Measurements from ENCODE around the gene PIK3R1. TPM values are rescaled to one million over a fixed set of nuclear protein-coding genes. Genes with fewer than 3 reads are reported as not detected.

Gene PIK3R1
- total and polyA plus RNA-seq, 10 of the 15 experiments (the other 5 are each of a cell fraction or from before 2014, with no cell fraction given), result 7.8 to 38.4 (median 15.7) TPM

DNA sequence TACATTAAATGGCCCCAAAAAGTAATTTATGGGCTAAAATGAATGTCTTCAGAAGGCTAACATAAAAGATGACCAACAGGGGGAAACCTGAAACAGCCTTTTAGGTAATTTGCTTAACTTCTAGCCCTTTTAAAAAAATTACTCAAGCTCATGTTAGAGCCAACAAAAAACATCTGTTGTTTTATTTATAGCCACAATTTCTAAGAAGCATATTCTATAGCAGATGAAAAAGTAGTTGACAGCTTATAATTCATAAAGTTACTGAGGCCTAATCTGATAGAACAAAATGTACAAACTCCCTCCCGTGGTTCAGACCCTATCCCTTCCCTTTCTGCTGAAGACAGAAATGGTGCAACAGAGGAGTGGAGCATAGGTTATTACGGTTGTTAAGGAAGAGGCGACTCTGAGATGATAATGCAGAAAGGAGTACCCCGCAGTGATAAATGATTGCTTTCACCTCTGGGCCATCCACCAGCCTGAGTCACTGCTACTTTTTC is 46.1 kb downstream of the PIK3R1 start:
- no peak overlapping the region for H3K4me3 ChIP-seq
- peaks cover 0 to 1% of the 10 kb centered on the region in 2 experiments; a peak in 2 of 4 replicates for H3K36me3 ChIP-seq (ENCODE audit: control insufficient read depth in 2 of 2, insufficient read depth in 2 of 2, low read length in 1 of 2)
- 71% methylated on average over 4 of the region's 4 CpGs for WGBS (ENCODE audit: insufficient coverage, insufficient replicate concordance, low lambda C conversion rate, missing lambda C conversion rate)
- ATAC-seq, result no peak
- ChIA-PET POLR2A (interaction anchor here (1.1 kb wide), 1 partner anchor 10 kb away, joined by 3 read pairs; no protein-coding TSS in a partner anchor), SMC1A (ENCODE audit: uncharacterized antibody, unreplicated experiment) (interaction anchor here (1.1 to 9.9 kb wide), 3 partner anchors 9 to 479 kb away, joined by 4 to 118 read pairs (median 6); no protein-coding TSS in a partner anchor), CTCF (interaction anchor here (0.7 to 6.1 kb wide), 5 partner anchors 8 to 25 kb away, joined by 3 to 50 read pairs (median 6); no protein-coding TSS in a partner anchor), RAD21 (ENCODE audit: unreplicated experiment) (interaction anchor here (1.1 to 1.3 kb wide), 2 partner anchors 10 to 1015 kb away, joined by 3 to 4 read pairs; no protein-coding TSS in a partner anchor)
- H3K79me2 ChIP-seq (ENCODE audit: control insufficient read depth, insufficient read depth, low read length), result peaks cover 15% of the 10 kb centered on the region
- no peak overlapping the region for H3K9ac ChIP-seq (ENCODE audit: control insufficient read depth, insufficient read depth, low read length)
- in situ Hi-C loops (cut with MboI) (no loop called here), intact Hi-C loops (cut with micrococcal nuclease; ENCODE audit: unreplicated experiment) (no loop called here)
- FAIRE-seq, result no peak
- no peak overlapping the region for H3K27ac ChIP-seq (ENCODE audit: control insufficient read depth, insufficient read depth)
- no peak overlapping the region for H2AFZ ChIP-seq (ENCODE audit: control insufficient read depth, low read depth, low read length)
- no peaks in the 10 kb centered on the region for H3K4me1 ChIP-seq (ENCODE audit: control insufficient read depth, insufficient read depth, low read length)
- no peaks in the 10 kb centered on the region; the same call in 1 of the 2 replicates for H4K20me1 ChIP-seq (ENCODE audit: control insufficient read depth, insufficient read depth)
- DNase-seq (ENCODE audit: low read depth, low spot score), result no peak
- no TSS peak for BruUV-seq (replicated peaks)
- no peaks in the 10 kb centered on the region for H3K27me3 ChIP-seq (replicated peaks in 1 of 2; ENCODE audit: control insufficient read depth in 2 of 2, insufficient read depth in 2 of 2, low read length in 1 of 2)
- no peaks in the 10 kb centered on the region; the same call in 2 of the 3 replicates for H3K9me3 ChIP-seq (replicated peaks; ENCODE audit: control insufficient read depth, insufficient read depth, low read length)
- no peak overlapping the region for H3K4me2 ChIP-seq (ENCODE audit: control insufficient read depth, insufficient read depth)
- TF ChIP-seq, protein P1, sequence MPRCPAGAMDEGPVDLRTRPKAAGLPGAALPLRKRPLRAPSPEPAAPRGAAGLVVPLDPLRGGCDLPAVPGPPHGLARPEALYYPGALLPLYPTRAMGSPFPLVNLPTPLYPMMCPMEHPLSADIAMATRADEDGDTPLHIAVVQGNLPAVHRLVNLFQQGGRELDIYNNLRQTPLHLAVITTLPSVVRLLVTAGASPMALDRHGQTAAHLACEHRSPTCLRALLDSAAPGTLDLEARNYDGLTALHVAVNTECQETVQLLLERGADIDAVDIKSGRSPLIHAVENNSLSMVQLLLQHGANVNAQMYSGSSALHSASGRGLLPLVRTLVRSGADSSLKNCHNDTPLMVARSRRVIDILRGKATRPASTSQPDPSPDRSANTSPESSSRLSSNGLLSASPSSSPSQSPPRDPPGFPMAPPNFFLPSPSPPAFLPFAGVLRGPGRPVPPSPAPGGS (IDR thresholded peaks at IDR 0.05; ENCODE audit: borderline replicate concordance, insufficient read depth, low read depth, low read length, poor library complexity, severe bottlenecking), result no peak
- TF ChIP-seq RAD21 (IDR thresholded peaks at IDR 0.05; ENCODE audit: insufficient read depth, low read depth, low read length) (peak; percentile 59), IKZF1 (conservative IDR thresholded peaks at IDR 0.05) (no peak), JUNB (IDR thresholded peaks at IDR 0.05) (no peak), GABPA (IDR thresholded peaks at IDR 0.05; ENCODE audit: low read depth) (no peak), POLR2A (IDR thresholded peaks at IDR 0.05; ENCODE audit: low read depth, low read length) (no peak), IRF4 (IDR thresholded peaks at IDR 0.05; ENCODE audit: low read depth, low read length) (no peak), SKIL (IDR thresholded peaks at IDR 0.05; ENCODE audit: low read depth, poor library complexity, severe bottlenecking) (no peak), IKZF2 (IDR thresholded peaks at IDR 0.05) (no peak), RELA (IDR thresholded peaks at IDR 0.05; ENCODE audit: borderline replicate concordance, partially characterized antibody) (no peak)
- TF ChIP-seq, protein P2, sequence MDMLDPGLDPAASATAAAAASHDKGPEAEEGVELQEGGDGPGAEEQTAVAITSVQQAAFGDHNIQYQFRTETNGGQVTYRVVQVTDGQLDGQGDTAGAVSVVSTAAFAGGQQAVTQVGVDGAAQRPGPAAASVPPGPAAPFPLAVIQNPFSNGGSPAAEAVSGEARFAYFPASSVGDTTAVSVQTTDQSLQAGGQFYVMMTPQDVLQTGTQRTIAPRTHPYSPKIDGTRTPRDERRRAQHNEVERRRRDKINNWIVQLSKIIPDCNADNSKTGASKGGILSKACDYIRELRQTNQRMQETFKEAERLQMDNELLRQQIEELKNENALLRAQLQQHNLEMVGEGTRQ (IDR thresholded peaks at IDR 0.05; ENCODE audit: borderline replicate concordance, low read depth, low read length), result no peak
- TF ChIP-seq, protein P3, sequence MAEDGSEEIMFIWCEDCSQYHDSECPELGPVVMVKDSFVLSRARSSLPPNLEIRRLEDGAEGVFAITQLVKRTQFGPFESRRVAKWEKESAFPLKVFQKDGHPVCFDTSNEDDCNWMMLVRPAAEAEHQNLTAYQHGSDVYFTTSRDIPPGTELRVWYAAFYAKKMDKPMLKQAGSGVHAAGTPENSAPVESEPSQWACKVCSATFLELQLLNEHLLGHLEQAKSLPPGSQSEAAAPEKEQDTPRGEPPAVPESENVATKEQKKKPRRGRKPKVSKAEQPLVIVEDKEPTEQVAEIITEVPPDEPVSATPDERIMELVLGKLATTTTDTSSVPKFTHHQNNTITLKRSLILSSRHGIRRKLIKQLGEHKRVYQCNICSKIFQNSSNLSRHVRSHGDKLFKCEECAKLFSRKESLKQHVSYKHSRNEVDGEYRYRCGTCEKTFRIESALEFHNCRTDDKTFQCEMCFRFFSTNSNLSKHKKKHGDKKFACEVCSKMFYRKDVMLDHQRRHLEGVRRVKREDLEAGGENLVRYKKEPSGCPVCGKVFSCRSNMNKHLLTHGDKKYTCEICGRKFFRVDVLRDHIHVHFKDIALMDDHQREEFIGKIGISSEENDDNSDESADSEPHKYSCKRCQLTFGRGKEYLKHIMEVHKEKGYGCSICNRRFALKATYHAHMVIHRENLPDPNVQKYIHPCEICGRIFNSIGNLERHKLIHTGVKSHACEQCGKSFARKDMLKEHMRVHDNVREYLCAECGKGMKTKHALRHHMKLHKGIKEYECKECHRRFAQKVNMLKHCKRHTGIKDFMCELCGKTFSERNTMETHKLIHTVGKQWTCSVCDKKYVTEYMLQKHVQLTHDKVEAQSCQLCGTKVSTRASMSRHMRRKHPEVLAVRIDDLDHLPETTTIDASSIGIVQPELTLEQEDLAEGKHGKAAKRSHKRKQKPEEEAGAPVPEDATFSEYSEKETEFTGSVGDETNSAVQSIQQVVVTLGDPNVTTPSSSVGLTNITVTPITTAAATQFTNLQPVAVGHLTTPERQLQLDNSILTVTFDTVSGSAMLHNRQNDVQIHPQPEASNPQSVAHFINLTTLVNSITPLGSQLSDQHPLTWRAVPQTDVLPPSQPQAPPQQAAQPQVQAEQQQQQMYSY (CRISPR knock-in tag; IDR thresholded peaks at IDR 0.05), result no peak
- TF ChIP-seq, protein P4, sequence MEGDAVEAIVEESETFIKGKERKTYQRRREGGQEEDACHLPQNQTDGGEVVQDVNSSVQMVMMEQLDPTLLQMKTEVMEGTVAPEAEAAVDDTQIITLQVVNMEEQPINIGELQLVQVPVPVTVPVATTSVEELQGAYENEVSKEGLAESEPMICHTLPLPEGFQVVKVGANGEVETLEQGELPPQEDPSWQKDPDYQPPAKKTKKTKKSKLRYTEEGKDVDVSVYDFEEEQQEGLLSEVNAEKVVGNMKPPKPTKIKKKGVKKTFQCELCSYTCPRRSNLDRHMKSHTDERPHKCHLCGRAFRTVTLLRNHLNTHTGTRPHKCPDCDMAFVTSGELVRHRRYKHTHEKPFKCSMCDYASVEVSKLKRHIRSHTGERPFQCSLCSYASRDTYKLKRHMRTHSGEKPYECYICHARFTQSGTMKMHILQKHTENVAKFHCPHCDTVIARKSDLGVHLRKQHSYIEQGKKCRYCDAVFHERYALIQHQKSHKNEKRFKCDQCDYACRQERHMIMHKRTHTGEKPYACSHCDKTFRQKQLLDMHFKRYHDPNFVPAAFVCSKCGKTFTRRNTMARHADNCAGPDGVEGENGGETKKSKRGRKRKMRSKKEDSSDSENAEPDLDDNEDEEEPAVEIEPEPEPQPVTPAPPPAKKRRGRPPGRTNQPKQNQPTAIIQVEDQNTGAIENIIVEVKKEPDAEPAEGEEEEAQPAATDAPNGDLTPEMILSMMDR (IDR thresholded peaks at IDR 0.05 in 2 of 3, conservative IDR thresholded peaks at IDR 0.05 in 1 of 3; ENCODE audit: control insufficient read depth in 2 of 3, extremely low read depth in 1 of 3, insufficient read depth in 1 of 3, low read depth in 3 of 3, low read length in 3 of 3), result peak in 2 of 3 experiments; percentile 9 to 26; a peak in 1 of 6 replicates

Measured in GM12878 (cell line).